Measurements from ENCODE around the gene RETREG1.
"Not testable (repeated sequence)": the region's sequence is repeated elsewhere in the genome, so short reads cannot be mapped to it uniquely, and the experiment has no call there.

RETREG1 gene

DNA sequence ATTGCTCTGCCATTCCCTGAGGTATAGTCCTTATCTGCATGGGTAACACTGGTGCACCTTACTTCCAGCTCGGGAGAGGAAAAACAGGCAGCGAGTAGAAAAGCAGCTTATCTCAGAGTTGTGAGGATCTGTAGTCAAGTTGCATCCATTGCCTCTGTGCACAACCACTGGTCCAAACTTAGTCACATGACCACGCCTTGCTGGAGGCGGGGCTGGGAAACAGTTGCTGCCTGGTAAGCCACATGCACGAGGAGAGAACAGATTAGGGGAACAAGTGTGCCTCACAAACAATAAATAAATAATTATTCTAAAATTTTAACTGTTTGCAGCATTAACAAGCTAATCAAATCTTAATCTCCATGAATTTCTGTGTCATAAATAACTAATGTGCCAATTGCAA, 169.8 kb downstream of the RETREG1 start:
- DNase-seq: no peak

DNA sequence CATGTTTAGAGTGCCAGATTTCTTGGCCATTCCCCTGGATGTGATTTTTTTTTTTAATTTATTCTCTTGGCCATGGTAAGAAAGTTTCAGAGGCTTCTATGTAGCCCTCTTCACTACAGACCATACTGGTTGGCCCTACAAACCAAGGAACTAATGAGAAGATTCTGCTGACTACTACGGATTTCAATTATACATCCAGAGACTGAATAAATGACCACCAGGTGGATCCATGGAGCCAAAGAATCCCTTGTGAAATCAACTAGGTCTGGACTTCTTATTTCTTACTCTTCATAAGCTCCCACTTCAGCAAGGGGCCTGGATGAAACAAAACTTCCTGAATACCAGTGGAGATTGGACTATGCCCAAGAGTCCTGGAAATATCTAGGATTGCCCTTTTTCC, 178.8 kb downstream of the RETREG1 start:
- no peak for DNase-seq

DNA sequence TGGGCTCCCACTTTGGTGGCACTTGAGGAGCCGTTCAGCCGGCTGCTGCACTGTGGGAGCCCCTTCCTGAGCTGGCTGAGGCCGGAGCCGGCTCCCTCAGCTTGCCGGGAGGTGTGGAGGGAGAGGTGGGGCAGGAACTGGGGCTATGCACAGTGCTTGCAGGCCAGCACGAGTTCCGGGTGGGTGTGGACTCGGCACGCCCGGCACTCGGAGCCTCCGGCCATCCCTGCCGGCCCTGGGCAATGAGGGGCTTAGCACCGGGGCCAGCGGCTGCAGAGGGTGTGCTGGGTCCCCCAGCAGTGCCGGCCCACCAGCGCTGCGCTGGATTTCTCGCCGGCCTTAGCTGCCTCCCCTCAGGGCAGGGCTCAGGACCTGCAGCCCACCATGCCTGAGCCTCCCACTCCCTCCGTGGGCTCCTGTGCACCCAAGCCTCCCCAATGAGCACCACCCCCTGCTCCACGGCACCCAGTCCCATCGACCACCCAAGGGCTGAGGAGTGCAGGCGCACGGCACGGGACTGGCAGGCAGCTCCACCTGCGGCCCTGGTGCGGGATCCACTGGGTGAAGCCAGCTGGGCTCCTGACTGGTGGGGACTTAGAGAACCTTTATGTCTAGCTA, 180.6 kb downstream of the RETREG1 start:
- not testable (repeated sequence) for DNase-seq

DNA sequence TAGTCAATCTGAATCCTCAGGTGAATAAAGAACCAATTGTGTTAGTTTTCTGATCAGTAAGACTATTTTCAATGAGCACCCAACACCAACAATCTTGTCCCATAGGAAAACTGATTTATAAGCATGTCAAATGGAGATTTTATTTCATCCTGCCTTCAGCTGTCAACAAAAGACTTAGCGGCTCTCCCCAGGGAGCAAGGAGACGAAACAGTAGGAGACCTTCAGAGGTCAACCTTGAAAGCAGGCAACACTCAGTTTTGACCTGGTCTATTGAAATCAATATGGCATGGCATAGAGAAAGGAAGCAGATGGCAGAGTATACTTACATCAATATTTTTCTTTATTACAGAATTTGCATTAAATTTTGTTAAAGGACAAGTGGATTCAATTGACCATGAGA, 185.3 kb downstream of the RETREG1 start:
- DNase-seq: no peak

DNA sequence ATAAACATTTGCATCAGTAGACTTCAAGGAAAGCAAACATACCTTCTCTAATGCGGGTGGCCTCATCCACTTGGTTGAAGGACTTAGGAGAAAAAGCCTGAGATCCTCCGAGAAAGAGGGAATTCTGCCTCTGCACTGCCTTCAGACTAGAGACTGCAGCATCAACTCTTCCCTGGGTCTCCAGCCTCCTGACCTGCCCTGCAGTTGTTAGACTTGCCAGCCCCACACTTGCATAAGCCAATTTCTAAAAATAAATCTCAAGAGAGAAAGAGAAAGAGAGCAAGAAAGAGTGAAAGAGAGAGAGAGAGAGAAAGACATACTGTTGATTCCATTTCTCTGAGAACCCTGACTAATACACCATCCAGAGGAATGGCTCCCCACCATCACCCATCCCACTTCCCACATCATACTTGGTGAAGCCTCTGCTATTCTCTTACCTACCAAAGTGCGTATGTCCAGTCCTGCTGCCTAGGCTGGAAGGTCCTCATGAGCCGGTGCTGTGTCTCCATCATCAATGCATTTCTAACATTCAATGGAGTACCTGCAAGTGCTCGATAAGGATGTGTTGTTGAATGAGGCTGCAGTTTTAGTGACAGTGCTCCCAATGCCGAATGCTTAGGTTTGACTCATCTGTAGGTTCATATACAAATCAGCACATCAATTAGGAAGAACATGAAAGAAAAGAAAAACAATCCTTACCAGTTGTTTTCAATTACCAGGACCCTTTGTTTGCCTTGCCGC, 186.3 kb downstream of the RETREG1 start:
- no peak for DNase-seq

DNA sequence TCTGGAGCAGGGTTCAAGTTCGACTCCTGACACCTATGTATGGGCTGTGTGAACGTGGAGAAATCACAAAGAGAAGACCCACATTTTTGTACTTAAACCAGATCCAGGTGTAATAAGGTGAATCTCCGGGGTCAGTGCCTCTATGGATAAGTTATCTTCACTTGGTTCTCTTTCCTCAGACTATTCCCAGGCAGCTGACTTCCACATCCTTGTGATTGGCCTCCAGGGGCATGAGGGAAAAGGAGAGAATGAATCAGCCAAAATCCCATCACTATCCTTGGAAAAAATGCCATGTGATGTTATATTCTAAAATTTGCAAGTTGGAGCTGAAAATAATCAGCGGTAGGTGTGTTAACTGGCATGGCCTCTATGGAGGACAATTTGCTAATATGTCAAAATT, 188.4 kb downstream of the RETREG1 start:
- no peak for DNase-seq

DNA sequence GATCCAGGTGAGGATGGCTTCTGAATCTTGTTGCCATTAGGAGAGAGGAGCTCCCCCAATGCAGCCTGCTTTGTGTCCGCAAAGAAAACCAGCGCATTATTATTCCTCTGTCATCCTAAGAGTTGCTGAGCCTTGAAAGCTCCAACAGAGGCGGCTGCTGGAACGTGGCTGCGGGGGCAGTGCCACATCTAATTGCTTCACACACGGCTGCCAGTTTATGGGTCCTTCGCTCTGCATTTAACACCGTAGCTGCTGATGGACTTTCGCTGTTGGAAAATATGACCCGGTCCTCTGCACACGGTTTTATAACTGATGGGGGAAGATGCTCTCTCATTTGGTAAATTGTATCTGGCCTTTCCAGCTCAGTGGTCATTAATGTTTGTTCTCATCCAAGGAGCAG, 189.2 kb downstream of the RETREG1 start:
- DNase-seq: no peak
